SHP77 treated with DMSO at 0.1 percent for 48 hours (cell line): ENCODE measurements around the gene OR10G6.
"Not testable (repeated sequence)": the region's sequence is repeated elsewhere in the genome, so short reads cannot be mapped to it uniquely, and the experiment has no call there.

ENCODE experiments used
- DNase-seq: peaks from one replicate; lab custom pipeline; 2025; lab: John Stamatoyannopoulos, UW

OR10G6 gene

DNA sequence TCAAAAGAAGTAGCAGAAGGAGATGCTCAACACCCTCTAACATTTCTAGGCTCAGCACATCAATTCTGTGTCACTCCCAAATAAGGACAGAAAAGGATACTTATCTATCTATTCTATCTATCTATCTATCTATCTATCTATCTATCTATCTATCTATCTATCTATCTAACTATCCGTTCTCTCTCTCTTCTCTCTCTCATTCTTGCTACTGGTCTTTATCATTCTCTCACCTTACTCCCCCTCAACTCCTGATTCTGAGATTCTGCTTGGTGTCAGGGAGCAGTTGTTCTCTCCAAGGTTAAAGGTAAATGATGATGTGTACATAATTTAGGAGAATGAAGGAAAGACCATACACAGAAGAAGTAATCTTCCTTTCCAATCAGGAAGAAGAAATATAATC is at the start of gene OR10G6:
TSS of gene OR10G6 (minus strand) at position 43 of the 400 bp plus-strand sequence. CDS start at position 43, 0 bp downstream.
- DNase-seq = no peak

DNA sequence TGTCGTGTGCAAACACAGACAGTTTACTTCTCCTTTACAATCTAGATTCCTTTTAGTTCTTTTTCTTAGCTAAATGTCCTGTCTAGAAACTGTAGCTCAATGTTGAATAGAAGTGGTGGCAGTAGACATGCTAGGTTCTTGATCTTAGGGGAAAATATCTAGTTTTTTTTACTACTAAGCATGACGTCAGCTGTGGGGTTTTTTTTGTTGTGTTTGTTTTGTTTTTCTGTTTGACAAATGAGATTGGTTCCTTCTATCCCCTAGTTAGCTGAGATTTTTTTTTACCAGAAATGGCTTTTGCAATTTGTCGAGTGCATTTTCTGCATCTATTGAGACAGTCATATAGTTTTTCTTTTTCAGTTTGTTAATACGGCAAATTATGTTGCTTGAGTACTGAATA is 48.5 kb upstream of the OR10G6 start:
- DNase-seq = no peak

- DNase-seq = no peak
These were observed 46.3 kb upstream of the OR10G6 start, which contains the start of gene OR10G7 for GRCh38 chr11:124041254-124041653. Gene OR10G7 (minus strand): TSS chr11:124041325. CDS start chr11:124039001, 2,324 bp downstream.

DNA sequence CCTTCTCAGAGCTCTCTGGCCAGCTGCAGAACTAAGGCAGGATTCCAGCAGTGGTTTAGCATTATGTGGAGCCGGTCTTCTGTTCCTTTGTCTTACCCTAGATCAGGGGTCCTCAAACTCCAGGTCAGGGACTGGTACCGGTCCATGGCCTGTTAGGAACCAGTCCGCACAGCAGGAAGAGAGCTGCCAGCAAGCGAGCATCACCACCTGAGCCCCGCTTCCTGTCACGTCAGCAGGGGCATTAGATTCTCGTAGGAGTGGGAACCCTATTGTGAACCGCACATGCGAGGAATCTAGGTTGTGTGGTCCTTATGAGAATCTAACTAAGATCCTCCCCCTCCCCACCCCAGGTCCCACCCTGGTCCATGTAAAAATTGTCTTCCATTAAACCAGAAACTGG is 44.6 kb upstream of the OR10G6 start:
- DNase-seq = no peak

DNA sequence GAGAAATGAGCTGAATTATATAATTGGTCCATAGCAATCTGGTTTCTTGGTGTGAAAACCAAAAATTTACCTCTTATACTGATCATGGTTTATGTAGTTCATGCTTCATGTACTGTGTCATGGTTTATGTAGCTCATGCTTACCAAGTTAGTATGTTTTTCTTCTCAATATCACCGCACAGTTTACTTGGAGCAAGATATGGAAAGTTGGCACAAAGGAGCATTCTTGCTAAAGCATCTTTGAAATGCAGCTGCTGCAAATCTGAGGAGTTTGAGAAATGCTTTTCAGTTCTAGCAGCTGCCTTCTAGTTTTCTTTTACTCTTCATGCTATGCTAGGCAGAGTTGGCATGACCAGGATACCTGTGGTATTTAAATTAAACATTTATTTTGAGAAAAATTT is 41.7 kb upstream of the OR10G6 start:
- DNase-seq = no peak

- DNase-seq = no peak
These were observed 31.5 kb upstream of the OR10G6 start, which contains the start of gene OR10G8 for GRCh38 chr11:124026498-124026897. Gene OR10G8 (plus strand): TSS chr11:124026798. CDS start chr11:124029623, 2,825 bp downstream.

GRCh38 chr11:124015837-124016236 is 20.9 kb upstream of the OR10G6 start:
- DNase-seq = not testable (repeated sequence)

GRCh38 chr11:124012697-124013096 is 17.7 kb upstream of the OR10G6 start, which contains the start of gene OR10G4:
Gene OR10G4 (plus strand): TSS chr11:124012997. CDS start chr11:124015575, 2,578 bp downstream.
- DNase-seq = no peak

- DNase-seq = no peak
These were observed 15.7 kb downstream of the OR10G6 start for GRCh38 chr11:123979311-123979710.

GRCh38 chr11:123977731-123978347 is 17.1 kb downstream of the OR10G6 start, which contains the start of gene OR10S1:
Gene OR10S1 (minus strand): TSS chr11:123977781. CDS start chr11:123977664, 117 bp downstream.
- no peak for DNase-seq

DNA sequence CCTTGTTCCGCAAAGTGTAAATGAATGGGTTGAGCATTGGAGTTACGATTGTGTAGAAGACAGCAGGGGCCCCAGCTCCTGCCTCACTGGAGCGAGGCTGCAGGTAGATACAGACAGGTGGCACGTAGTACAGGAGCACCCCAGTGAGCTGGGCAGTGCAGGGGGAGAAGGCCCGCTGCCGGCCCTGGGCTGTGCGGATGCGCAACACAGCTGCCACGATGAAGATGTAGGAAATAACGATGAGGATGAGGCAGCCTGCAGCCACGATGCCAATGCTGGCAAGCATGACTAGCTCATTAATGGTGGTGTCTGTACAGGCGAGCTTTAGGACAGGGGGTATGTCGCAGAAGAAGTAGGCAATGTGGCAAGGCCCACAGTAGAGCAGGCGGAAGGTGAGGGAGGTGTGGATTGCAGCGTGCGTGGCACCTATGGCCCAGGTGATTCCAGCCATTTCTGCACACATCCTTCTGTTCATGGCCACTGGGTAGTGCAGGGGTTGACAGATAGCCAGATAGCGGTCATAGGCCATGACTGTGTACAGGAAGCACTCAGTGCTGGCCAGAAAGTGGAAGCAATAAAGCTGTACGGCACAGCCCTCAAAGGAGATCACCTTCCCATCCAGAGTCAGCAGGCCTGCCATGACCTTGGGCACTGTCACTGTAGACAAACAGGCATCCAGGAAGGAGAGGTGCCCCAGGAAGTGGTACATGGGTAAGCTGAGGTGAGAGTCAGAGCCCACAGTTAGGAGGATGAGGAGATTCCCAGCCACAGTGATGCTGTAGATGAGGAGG is 18.0 kb downstream of the OR10G6 start:
- no peak for DNase-seq

DNA sequence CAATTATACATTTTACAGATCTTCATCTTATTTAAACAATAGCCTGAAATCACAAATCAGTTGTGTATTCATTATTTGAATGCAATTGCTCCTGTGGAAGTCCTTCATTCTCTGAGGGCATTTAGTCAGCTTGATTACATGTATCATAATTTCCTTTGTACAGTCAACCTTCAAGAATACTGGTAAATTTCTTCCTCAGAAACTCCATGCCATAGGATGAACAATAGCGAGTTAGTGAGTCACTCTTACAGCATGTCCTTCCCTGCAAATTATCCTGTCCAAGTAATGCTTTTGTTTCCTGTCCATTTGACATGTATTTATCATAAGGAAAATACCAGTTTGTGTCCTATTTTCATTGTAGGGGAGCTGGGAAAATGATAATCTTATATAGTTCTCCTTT is 21.1 kb downstream of the OR10G6 start:
- DNase-seq = no peak

DNA sequence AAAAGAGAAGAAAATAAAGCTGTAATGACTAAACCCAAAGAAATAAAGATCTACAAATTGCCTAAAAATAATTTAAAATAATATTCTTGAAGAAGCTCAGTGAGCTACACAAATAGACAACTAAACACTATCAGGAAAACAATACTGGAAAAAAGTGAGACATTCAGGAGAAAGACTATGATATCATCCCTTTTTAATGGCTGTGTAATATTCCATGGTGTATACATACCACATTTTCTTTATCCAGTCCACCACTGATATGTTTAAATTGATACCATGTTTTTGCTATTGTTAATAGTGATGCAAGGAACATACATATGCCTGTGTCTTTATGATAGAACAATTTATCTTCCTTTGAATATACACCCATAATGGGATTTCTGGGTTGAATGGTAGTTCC is 38.2 kb downstream of the OR10G6 start:
- no peak for DNase-seq

DNA sequence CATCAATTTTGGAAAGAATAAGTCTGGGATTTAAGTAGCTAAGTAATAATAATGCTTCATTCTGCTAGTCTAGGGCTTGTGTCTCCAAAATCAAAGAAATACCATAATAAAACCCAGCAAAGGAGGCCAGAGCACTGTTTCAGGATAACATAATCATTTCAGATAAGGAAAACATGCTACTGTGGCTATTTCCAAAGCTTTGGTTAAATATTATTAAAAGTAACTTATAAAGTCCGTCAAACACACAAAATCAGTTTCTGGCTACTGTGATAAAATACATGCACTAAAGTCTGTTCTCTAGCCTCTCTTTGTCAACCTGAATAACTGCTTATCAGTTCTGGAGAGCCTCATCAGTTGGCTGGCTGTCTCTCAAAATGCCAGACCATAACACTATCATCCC is 49.8 kb downstream of the OR10G6 start:
- no peak for DNase-seq
